ENCODE results near the gene AMBRA1.

The AMBRA1 gene

GRCh38 chr11:46564459-46564858, 29.4 kb downstream of the AMBRA1 start:
- no peak for DNase-seq

GRCh38 chr11:46562527-46562926, 31.3 kb downstream of the AMBRA1 start:
- DNase-seq: no peak

- DNase-seq: peak; percentile 32
Measured at GRCh38 chr11:46560300-46560991, 33.4 kb downstream of the AMBRA1 start.

- DNase-seq: no peak
Measured at GRCh38 chr11:46559815-46560214, 34.0 kb downstream of the AMBRA1 start.

DNA sequence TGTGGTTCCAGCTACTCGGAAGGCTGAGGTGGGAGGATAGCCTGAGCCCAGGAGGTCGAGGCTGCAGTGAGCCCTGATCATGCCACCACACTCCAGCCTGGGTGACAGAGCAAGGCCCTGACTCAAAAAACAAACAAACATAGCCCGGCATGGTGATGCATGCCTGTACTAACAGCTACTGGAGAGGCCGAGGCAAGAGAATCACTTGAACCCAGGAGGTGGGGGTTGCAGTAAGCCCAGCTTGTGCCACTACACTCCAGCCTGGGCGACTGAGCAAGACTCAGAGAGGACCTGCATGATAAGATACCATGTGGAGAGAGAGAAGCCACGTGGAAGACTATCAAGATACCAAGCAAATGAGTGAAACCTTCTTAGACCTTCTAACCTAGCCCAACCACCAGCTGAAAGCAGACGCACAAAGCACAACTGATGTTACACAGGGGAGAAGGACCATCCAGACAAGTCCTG, 36.1 kb downstream of the AMBRA1 start:
- DNase-seq: no peak

DNA sequence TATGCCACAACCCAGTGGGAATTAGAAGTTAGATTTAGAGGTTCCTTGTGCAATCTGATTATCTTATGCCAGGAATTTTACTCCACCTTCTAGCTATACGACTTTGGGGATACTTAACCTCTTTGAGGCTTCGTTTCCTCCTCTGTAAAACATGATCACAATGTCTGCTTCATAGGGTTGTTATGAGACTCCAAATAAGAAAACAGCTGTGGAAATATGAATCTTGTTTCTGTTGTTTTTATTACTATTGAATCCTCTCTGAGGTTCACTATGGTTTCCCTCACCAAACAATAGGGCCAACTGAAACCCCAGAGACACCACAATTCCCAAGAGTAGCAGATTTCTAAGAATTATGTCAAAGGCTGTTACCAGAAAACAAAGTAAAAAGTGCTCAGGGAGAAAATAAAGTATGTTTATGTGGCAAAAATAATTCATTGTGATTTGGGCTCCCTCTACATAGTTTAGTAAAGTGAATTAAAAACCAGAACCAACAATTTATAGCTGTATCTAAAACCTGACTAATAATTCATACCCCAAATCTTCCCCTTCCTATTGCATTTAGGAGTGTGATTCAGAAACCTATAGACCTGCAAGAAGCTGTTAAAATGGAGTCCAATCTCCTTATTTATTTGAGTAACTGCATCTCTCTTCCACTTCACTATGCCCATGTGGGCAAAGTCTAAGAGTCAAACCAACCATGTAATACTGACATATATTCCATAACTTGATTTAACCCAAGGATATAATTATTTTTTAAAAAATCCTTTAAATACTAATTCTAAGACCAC, 38.4 kb downstream of the AMBRA1 start:
- no peak for DNase-seq

DNA sequence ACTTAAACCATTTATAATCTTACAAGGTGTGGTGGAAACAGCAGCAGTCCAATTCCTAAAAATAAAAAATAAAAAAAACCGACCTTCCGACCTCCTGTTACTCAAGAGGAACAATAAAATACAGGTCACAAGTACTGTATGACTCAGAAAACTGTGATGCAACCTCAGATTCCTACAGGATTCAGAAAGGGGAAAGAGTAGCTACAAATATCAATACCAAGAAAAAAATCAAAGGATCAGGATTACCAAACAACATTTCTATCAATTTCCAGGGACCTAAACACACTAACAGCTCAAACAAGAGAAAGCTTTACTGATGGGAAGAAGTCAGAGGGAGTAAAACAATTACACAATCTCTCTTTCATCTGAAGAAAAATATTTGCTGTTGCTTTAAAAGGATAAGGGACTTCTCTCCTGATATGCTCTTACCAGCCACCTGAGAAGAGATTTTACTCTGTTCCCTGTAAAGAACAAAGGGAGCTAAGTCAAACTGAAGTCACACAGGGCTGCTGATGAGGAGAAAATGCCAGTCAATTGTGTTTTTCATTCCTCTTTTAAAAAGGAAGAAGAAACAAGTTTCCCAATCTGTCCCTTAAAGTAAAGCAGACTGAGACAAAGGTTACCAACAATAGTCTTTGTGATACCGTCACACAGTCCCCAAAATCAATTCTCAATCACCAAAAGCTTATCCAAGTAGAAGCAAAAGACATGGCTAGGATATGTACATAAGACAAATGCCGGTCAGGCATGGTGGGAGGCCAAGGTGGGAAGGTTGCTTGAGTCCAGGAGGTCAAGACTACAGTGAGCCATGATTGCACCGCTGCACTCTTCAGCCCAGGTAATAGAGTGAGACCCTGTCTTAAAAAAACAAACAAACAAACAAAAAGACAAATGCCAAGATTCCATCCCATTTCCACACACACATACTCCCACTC, 39.3 kb downstream of the AMBRA1 start:
- DNase-seq: no peak

DNA sequence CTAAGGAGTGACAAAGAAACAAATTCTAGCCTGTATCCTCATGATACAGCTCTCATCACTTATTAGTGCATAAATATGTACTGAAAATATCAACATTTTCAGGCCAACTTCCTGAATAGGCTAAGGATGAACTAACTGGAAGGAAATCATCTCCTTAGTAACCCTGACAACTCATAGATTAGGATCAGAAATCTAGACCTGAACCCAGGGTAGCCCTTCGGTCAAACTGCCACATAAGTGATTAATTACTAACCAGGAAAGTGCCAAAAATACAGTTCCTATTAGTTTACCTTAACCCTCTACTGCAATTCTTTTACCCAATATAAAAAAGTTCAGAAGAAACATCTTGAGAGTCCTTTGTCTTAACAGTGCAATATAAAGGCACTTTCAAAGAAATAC, 40.0 kb downstream of the AMBRA1 start:
- DNase-seq: no peak

- DNase-seq: no peak
Measured at GRCh38 chr11:46551261-46551660, 42.6 kb downstream of the AMBRA1 start.

DNA sequence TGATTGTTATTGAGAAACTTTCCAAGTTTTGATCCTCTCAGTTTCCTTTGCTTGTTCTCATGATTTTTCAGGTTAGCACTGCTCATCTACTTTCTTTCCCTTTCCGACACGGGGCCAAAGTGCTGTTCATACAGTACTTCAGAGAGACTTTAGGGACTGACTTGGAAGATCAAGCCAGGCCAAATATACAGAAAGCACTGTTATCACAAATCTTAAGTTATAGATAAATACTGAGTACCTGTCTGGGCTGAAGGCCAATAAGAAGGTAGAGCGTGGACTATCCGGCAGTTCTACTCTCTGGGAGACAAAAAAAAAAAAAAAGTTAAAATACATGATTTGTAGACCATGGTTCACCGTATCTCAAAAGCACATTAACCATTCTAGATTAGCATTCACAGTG, 46.2 kb downstream of the AMBRA1 start:
- no peak for DNase-seq

GRCh38 chr11:46543564-46543963, 50.3 kb downstream of the AMBRA1 start:
- DNase-seq: no peak

- no peak for DNase-seq
Measured at GRCh38 chr11:46541593-46542371, 52.0 kb downstream of the AMBRA1 start.

DNA sequence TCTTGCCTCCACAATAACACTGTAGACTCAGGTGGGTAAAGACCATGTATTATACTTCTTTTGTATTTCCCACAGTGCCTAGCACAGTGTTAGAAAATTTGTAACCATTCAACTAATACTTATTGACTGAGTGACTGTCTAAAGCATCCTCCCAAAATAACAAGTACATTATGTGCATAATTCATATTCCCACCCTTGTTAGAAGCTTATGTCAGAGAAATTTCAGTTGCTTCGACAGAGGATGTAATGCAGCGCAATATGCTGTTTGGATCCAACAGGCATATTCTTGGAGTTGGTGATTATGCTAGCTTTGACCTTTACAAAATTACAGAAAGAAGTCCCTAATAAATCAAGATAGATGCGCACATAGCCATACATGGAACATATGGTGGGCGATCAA, 53.0 kb downstream of the AMBRA1 start:
- no peak for DNase-seq

- DNase-seq: peak; percentile 83
Measured at GRCh38 chr11:46537537-46538295, 56.1 kb downstream of the AMBRA1 start.

GRCh38 chr11:46537121-46537520, 56.7 kb downstream of the AMBRA1 start:
- DNase-seq: no peak

- no peak for DNase-seq
Measured at GRCh38 chr11:46535688-46536087, 58.1 kb downstream of the AMBRA1 start.

GRCh38 chr11:46534711-46535110, 59.1 kb downstream of the AMBRA1 start:
- DNase-seq: no peak

GRCh38 chr11:46533396-46534100, 60.3 kb downstream of the AMBRA1 start:
- no peak for DNase-seq

- no peak for DNase-seq
Measured at GRCh38 chr11:46529928-46530574, 63.8 kb downstream of the AMBRA1 start.

All from NCI-H146 (cell line).